PFSK-1 (cell line): ENCODE data around the gene NLRP4.

ENCODE experiments used
- FOXP2 ChIP-seq: optimal IDR thresholded peaks from 2 replicates; pipeline ENCODE3; 2011; ENCODE audit warnings: borderline replicate concordance, control low read depth, inconsistent platforms; ENCODE audit not compliant: insufficient read depth; ENCODE audit errors: extremely low read length, extremely low read depth
- POLR2AphosphoS5 ChIP-seq: IDR thresholded peaks from 2 replicates; pipeline ENCODE4 v1.6.1; 2012; ENCODE audit warnings: low read depth, mild to moderate bottlenecking, control low read depth, low read length, moderate library complexity
- REST ChIP-seq, 2 experiments: IDR thresholded peaks; 2 replicates each; pipeline versions ENCODE4 v1.6.1 to v1.8.0; 2011 to 2012; ENCODE audit warnings: low read depth in 2 of 2, low read length in 2 of 2, control low read depth in 1 of 2, inconsistent platforms in 1 of 2, mild to moderate bottlenecking in 1 of 2, moderate library complexity in 1 of 2; ENCODE audit not compliant: insufficient read depth in 1 of 2
- SIN3A ChIP-seq: IDR thresholded peaks from 2 replicates; pipeline ENCODE4 v1.6.1; 2012; ENCODE audit warnings: mild to moderate bottlenecking, low read length, moderate library complexity, borderline replicate concordance; ENCODE audit not compliant: insufficient read depth
- TAF1 ChIP-seq: IDR thresholded peaks from 2 replicates; pipeline ENCODE4 v1.6.1; 2012; ENCODE audit warnings: low read length, control low read depth, borderline replicate concordance; ENCODE audit not compliant: insufficient read depth

- TF ChIP-seq REST (IDR thresholded peaks at IDR 0.05; ENCODE audit: insufficient read depth in 1 of 2, low read depth in 2 of 2, low read length in 2 of 2) = no peak
- TF ChIP-seq SIN3A = no peak
- TF ChIP-seq POLR2AphosphoS5 = no peak
- no peak for TF ChIP-seq TAF1
- no peak for TF ChIP-seq FOXP2
These were observed 62.6 kb downstream of the NLRP4 start for GRCh38 chr19:55898911-55899310.
